Calu3 (cell line): ENCODE measurements around the gene LRRFIP1. TPM values are rescaled to one million over a fixed set of nuclear protein-coding genes. Genes with fewer than 3 reads are reported as not detected.
A peak's percentile ranks its signal among the peaks of the same experiment; 100 is the strongest.

Experiments
- BruUV-seq: library from RNA; stranded (reverse); fragments of 400-500 nt; replicated peaks from 2 replicates; lab custom pipeline; 2021; lab: Mats Ljungman, UMichigan
- CTCF ChIA-PET: fragments of 300-600 bp; sonication (Branson Sonifier 250); formaldehyde crosslinking; loops from one replicate; lab custom pipeline; 2022; ENCODE audit warnings: antibody characterized with exemption; lab: Charles Lee
- DNase-seq: peaks from one replicate; pipeline ENCODE4 v3.0.0; 2022
- H3K27ac Mint-ChIP-seq: one replicate; pipeline ENCODE4 v1.8.0; 2022; ENCODE audit warnings: mixed read lengths; ENCODE audit not compliant: unreplicated experiment
- H3K27me3 Mint-ChIP-seq: one replicate; pipeline ENCODE4 v1.8.0; 2022; ENCODE audit warnings: mixed read lengths; ENCODE audit not compliant: unreplicated experiment
- H3K36me3 Mint-ChIP-seq: one replicate; pipeline ENCODE4 v1.8.0; 2022; ENCODE audit warnings: mild to moderate bottlenecking, moderate library complexity, mixed read lengths; ENCODE audit not compliant: insufficient read depth, unreplicated experiment
- H3K4me1 Mint-ChIP-seq: one replicate; pipeline ENCODE4 v1.8.0; 2022; ENCODE audit warnings: mild to moderate bottlenecking, low read depth, mixed read lengths; ENCODE audit not compliant: unreplicated experiment
- H3K4me3 Mint-ChIP-seq: one replicate; pipeline ENCODE4 v1.8.0; 2022; ENCODE audit warnings: mild to moderate bottlenecking, low read depth, moderate library complexity, mixed read lengths; ENCODE audit not compliant: unreplicated experiment
- H3K9me3 Mint-ChIP-seq: one replicate; pipeline ENCODE4 v1.8.0; 2022; ENCODE audit warnings: low read depth, mixed read lengths; ENCODE audit not compliant: unreplicated experiment
- CTCF ChIP-seq: fragments of 200-600 bp; IDR thresholded peaks from one replicate; pipeline ENCODE4 v1.8.0; 2022; ENCODE audit warnings: antibody characterized with exemption; ENCODE audit not compliant: unreplicated experiment
- intact Hi-C: fragments of 100-400 bp; cut with micrococcal nuclease; formaldehyde crosslinking; loops from one replicate; pipeline ENCODE4 v1.10.0; 2022; ENCODE audit not compliant: unreplicated experiment
- total RNA-seq: library from RNA; stranded (reverse); gene quantifications from 2 replicates; pipeline ENCODE4 v1.2.3, GENCODE V29; 2022

LRRFIP1 gene
- total RNA-seq, 1 experiment from 2014 or later: 161 TPM

- Mint-ChIP-seq H3K27ac (peak overlapping the region; percentile 53), H3K27me3 (no peaks in the 10 kb centered on the region), H3K4me3 (peak overlapping the region; percentile 25), H3K36me3 (peaks cover 52% of the 10 kb centered on the region), H3K9me3 (no peaks in the 10 kb centered on the region), H3K4me1 (peaks cover 59% of the 10 kb centered on the region)
- CTCF ChIA-PET: interaction anchor here (1.2 kb wide), 1 partner anchor 65 kb away, joined by 3 read pairs; no protein-coding TSS in a partner anchor
- no TSS peak for BruUV-seq
- TF ChIP-seq CTCF: no peak
- intact Hi-C loops: no loop called here
- DNase-seq: no peak
Measured at GRCh38 chr2:237704501-237705434, 77.4 kb downstream of the LRRFIP1 start.

DNA sequence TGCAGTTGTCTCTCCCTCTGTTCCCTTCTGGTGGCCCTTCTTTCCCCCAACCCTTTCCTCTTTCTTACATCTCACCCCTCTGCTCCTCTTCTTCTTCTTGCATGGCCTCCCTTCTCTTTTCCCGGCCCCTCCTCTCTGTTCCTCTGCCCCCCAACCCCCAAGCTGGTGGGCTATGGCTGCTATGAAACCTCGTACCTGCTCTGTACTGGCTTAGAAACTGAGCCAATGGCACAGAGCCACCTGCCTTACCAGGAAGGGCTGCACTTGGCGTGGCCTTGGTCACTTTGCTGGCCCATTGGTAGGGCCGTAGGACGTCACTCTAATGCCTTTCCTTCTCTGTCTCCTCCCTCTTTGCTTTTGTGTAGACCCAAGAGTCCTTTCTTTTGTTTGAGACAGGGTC, 78.9 kb downstream of the LRRFIP1 start:
- CTCF ChIA-PET: no interaction called here
- Mint-ChIP-seq H3K36me3 (peaks cover 44% of the 10 kb centered on the region), H3K4me3 (no peak overlapping the region), H3K9me3 (no peaks in the 10 kb centered on the region), H3K27me3 (no peaks in the 10 kb centered on the region), H3K27ac (peak overlapping the region; percentile 45), H3K4me1 (peaks cover 60% of the 10 kb centered on the region)
- DNase-seq: no peak
- no TSS peak for BruUV-seq
- intact Hi-C loops: no loop called here
- no peak for TF ChIP-seq CTCF

- Mint-ChIP-seq H3K4me1 (peaks cover 58% of the 10 kb centered on the region), H3K27me3 (no peaks in the 10 kb centered on the region), H3K36me3 (peaks cover 54% of the 10 kb centered on the region), H3K9me3 (no peaks in the 10 kb centered on the region), H3K27ac (no peak overlapping the region), H3K4me3 (no peak overlapping the region)
- CTCF ChIA-PET: no interaction called here
- no peak for DNase-seq
- no peak for TF ChIP-seq CTCF
- no TSS peak for BruUV-seq
- intact Hi-C loops: no loop called here
Measured at GRCh38 chr2:237708065-237708398, 80.6 kb downstream of the LRRFIP1 start.

DNA sequence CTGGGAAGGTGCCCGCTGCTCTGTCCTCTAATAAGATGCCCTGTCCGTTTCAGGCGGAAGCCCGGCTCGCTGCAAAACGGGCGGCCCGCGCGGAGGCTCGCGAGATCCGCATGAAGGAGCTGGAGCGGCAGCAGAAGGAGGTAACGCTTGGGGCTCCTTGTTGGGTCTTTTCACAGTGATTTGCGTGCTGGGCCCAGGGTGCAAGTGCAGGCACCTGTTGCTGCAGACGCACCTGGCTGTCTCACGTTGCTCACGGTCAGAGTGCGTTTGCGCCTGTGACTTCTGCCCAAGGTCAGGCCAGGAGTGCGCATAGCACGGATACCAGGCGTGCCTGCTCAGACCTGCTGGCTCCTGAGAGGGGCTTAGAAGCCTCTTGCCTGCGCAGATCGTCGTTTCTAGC, 81.1 kb downstream of the LRRFIP1 start:
- intact Hi-C loops: no loop called here
- Mint-ChIP-seq H3K4me1 (peaks cover 58% of the 10 kb centered on the region), H3K9me3 (no peaks in the 10 kb centered on the region), H3K27ac (no peak overlapping the region), H3K27me3 (no peaks in the 10 kb centered on the region), H3K4me3 (no peak overlapping the region), H3K36me3 (peaks cover 54% of the 10 kb centered on the region)
- CTCF ChIA-PET: no interaction called here
- no peak for TF ChIP-seq CTCF
- no TSS peak for BruUV-seq
- DNase-seq: no peak
